DMS153 (cell line): ENCODE measurements around the gene RNU6-9.

Source experiments
- DNase-seq: peaks from one replicate; lab custom pipeline; 2025; lab: John Stamatoyannopoulos, UW

RNU6-9 gene

DNA sequence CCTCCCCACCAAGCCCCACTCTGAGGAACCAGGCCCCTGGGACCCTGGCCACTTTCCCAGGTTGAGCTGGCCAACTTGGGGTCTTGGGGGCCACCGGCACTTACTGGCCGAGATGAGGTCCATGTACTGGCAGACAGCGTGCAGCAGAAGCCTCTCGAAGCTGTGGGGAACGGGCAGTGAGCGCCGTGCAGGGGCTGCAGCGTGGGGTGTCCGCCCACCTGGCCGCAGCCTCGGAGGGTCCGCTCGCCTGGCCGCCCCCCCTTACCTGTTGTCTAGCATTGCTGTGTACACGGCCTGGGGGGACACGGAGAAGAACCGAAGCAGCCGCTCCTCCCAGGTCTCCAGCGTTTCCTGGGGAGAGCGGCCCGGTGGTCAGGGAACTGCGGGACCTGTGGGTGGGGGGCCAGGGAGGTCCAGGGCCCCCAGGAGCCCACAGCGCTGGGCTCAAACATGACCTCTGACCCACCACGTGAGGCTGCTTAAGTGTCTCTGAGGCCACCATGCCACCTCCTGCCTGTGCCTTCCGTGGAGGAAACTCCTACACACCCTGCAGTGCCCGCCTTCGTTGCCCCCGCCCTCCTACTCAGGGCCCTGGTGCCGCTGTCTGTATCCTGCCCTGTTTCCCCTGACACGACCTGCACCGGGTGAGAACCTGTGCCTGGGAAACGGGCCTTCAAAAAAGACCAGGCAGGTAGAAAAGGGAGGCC lies 6.2 kb downstream of the RNU6-9 start:
- DNase-seq, result no peak

DNA sequence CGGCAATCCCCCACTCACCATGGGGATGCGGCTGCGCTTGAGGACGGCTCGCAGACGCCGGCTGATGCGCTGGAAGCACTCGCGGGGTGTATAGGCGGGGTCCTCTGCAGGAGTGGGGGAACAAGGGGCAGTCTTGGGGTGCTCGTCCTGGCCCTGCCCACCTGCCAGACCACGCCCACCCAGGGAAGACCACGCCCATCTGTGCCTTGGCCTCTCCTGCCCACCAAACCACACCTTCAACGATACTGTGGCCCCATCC lies 6.7 kb downstream of the RNU6-9 start:
- no peak for DNase-seq

DNA sequence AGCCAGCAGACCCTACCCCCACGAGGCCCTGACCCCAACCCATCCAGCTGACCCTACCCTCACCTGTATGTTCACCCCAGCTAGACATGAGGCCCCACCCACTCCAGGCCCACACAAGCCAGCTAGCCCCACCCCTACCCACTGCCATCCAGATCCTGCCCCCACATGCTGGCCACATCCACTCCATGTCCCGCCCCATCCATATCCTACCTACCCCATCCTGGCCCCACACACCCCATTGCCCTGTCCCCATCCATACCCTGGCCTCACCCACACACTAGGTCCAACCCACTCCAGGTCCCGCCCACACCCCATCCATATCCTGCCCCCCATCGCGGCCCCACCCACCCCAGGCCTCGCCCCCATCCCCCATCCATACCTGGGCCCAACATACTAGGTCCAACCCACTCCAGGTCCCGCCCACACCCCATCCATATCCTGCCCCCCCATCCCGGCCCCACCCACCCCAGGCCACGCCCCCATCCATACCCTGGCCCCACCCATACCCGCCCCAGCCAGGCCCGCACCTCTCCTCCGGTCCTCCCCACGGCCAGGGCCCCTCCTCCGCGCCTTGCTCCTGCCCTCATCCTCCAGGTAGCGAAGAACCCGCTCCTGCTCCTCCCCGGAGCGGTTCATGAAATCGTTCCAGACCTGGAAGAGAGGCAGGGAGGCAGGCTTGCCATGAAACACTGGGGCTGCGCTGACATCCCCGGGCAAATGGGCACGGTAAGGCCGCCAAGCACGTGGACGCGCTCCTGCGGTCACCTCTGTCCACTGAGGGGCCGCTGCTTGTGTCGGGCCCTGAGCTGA lies 7.2 kb downstream of the RNU6-9 start:
- no peak for DNase-seq

DNA sequence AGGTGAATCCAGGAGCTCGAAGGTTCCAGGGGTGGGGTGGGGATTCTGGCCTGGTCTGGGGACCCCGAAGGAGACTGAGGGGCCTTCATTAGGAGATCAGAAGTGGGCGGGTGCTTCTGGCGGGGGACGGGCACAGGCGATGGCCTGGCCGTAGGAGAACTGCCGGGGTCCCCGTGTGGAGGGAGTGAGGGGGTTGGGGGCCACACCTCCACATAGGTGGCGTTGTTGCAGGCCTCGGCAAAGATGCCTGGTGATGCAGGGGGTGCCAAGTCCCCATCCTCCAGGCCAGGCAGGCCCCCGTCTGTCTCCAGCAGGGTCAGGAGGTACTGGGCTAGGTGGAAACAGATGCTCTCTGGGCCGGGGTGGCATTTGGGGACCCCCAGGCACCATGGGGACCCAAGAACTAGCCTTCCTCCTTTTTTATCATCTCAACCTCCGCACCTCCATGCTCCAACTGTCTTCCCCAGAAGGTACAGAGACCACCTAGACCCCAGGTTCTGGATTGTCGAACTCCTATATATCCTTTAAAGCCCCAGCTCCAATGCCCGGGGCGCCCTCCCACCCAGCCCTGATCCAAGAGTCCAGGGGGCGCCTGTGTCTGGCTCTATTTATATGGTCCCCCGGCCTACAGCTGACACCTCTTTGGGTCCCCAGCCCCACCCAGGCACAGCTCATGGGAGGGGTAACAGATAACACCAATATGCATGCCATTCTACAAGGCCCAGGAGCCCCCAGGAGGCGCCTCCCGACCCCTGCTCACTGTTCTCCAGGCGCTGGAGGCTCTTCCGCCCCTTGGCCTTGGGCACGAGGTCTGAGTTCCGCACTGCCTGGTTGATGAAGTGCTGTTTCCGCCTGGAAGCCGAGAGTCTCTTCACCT lies 8.2 kb downstream of the RNU6-9 start:
- no peak for DNase-seq

DNA sequence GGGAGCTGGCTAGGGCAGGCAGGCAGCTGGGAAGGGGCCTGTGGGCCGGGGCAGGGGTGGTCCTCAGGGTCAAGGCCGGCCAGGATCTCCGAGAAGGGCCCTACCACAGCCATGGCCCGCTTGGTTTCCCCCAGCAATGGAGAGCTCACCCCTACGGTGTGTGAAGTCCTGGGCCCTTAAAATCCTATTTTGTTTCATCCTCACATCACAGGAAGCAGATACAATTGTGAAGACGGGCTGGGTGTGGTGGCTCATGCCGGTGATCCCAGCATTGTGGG lies 8.7 kb downstream of the RNU6-9 start:
- no peak for DNase-seq

DNA sequence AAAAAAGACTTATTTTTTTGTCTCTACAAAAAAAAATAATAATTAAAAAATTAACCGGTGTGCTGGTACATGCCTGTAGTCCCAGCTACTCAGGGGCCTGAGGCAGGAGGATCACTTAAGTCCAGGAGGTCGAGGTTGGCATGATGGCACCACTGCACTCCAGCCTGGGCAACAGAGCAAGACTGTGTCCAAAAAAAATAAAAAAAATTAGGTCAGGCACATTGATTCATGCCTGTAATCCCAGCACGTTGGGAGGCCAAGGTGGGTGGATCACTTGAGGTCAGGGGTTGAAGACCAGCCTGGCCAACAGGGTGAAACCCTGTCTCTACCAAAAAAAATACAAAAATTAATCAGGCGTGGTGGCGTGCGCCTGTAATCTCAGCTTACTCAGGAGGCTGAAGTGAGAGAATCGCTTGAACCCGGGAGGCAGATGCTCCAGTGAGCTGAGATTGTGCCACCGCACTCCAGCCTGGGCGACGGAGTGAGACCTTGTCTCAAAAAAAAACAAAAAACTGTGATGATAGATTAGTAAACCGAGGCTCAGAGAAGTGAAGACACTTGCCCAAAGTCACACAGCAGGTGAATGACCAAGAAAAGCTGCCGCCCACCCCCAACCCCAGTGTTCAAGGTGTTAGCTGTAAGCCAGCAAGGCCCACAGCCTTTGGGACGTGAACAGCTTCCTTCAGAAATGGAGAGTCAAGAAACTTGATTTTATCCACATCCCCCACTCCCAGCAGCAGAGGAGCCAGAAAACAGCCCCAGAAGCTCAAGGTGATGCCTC lies 9.4 kb downstream of the RNU6-9 start:
- DNase-seq, result no peak

DNA sequence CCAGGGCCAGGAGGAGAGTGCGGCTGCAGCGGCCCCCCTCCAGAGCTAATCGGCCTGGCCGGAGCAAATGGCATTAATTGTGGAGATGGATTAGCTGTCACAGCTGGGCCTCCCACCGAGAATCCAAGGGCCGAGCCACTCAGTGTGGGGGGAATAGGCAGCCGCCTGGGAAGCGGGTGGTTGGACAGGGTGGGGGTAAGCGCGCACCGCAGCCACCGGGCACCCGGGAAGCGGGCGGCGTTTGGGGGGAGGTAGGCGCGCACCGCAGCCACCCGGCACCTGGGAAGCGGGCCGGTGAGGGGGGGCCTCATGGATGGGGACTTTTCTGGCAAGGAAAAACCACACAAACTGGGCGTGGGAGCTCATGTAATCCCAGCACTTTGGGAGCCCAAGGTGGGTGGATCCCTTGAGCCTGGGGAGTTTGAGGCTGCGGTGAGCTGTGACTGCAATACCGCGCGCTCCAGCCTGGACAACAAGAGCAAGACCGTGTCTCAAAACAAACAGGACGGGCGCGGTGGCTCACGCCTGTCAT lies 10.0 kb downstream of the RNU6-9 start:
- no peak for DNase-seq

DNA sequence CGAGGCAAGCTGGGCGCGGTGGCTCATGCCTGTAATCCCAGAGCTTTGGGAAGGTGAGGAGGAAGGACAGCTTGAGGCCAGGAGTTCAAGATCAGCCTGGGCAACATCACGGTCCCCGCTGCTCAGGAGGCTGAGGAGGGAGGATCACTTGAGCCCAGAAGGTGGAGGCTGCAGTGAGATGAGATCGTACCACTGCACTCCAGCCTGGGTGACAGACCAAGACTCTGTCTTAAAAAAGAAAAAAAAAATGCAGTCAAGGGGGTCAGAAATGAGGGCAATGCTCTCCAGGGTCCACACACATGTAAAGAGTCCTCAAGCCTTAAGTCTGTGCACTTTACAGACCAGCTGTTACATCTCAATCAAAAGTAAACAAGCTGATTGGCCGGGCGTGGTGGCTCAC lies 11.3 kb downstream of the RNU6-9 start:
- no peak for DNase-seq

DNA sequence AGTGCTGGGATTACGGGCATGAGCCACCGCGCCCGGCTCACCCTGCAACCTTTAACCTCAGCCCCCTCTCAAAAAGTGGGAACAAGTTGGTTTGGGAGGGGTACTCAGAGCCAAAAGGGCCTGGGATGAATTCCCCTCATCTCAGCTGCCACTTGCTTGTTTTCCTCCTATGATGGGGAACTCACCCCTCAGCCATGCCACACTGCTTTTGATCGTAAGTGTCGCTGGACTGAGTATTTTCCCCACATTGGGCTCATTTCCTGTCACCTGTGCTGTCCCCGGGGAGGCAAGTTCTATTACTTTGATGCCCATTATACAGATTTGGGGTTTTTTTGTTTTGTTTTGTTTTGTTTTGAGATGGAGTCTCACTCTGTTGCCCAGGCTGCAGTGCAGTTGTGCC lies 13.2 kb downstream of the RNU6-9 start:
- no peak for DNase-seq

DNA sequence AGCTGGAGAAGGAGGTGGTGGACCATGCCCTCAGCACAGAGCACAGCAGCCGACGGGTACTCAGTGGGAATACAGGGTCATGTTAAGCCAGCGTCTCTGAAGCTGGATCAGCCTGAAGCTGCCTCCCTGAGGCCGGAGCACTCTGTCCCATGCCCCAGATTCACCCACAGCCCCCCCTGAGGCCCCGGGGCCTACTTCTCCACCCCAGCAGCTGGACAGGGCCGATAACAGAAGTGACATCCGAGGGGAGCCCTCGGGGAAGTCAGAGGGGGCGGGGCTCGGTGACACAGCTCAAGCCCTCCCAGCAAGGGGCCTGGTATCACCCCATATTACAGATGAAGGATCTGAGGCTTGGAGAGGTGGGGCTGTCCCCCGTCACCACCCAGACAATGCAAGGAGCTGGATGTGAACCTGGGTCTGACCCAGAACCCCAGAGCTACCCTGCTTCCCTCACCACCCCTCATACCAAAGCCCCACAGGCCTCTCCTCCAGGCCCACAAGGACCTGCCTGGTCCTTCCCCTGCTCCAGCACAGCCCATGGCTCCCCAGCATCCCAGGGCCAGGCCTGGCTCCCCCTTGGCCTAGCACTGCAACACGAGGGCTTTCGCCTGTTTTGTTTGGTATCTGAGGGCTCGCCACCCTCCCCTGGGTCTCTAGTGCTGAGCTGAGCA lies 14.0 kb downstream of the RNU6-9 start:
- DNase-seq, result no peak

DNA sequence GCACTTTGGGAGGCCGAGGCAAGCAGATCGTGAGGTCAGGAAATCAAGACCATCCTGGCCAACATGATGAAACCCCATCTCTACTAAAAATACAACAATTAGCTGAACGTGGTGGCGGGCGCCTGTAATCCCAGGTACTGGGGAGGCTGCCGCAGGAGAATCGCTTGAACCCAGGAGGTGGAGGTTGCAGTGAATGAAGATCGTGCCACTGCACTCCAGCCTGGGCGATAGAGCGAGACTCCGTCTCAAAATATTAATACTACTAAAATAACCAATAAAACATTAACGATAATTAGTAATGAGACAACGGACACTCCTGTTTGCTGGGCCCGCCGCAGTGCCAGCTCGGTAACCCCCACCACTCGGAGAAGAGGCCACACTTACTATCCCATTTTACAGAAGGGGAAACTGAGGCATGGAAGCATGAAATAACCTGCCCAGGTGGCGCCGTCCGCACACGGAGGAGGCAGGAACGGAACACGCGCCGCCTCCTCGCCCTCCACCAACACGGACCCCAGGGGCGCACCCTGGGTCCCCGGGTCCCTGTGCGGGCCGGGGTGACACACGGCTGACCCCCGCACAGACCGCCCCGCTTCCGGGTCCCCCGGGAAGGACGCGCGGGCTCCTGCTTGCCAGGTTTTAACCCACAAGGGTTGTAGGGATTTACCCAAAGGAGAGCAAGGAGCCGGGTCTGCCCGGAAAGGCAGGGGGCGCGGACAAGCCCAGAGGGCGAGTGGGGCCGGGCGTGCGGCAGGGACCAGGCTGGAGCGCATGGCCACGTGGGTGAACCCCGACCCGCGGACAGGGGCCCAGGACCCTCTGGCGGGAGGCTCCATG lies 18.1 kb downstream of the RNU6-9 start:
- no peak for DNase-seq

DNA sequence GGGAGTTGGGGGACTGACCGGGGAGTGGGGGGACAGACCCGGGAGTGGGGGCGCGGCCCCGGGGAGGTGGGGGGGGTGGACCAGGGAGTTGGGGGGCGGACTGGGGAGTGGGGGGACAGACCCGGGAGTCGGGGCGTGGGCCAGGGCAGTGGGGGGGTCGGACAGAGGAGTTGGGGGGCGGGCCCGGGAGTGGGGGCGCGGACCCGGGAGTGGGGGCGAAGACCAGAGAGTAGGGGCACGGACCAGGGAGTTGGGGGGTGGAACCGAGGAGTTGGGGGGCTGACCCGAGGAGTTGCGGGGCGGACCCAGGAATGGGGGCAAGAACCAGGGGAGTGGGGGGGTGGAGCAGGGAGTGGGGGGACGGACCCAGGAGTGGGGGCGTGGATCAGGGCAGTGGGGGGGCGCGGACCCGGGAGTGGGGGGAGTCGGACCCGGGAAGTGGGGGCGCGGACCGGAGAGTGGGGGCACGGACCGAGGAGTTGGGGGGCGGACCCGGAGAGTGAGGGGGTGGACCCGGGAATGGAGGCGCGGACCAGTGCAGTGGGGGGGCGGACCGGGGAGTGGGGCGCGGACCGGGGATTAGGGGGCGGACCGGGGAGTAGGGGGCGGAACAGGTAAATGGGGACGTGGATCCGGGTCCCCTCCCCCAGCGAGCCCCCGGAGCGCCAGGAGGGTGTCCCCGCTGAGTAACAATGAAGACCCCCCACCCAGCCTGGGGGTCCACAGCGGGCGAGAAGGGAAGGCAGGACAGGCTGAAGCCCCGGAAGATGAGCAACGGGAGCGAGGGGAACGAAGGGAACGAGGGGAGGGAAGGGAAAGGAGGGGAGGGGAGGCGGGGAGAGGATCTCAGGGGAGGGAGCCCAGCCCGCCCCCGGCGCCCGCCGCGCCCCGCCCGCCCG lies 19.1 kb downstream of the RNU6-9 start:
- no peak for DNase-seq

DNA sequence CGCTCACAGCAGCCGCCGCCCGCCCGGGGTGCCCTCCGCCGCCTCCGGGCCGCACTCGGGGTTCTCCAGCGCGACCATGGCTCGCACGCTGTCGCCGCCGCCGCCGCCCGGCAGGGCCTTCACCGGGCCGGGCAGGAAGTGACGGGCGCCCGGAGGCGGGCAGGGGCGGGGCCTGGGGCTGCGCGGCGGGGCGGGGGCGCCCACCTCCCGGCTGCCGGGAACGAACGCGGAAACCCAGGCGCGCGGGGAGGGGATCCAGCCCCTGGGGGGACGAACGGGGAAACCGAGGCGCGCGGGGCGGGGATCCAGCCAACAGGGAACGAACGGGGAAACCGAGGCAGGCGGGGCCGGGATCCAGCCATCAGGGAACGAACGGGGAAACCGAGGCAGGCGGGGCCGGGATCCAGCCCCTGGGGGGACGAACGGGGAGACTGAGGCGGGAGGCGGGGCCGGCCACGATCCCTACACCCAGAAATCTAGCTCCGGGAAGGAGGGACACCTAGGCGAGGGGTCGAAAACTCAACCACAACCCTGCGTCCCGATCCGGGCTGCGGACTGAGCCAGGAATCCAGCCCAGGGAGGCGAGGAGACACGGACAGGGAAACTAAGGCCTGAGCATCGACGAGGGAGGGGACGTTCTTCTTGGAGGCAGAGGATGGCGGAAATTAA lies 19.9 kb downstream of the RNU6-9 start, which contains the start of gene R3HDM4:
R3HDM4 (minus strand) TSS at position 140 of the 669 bp plus-strand sequence; CDS start at position 78, 62 bp downstream.
- no peak for DNase-seq

DNA sequence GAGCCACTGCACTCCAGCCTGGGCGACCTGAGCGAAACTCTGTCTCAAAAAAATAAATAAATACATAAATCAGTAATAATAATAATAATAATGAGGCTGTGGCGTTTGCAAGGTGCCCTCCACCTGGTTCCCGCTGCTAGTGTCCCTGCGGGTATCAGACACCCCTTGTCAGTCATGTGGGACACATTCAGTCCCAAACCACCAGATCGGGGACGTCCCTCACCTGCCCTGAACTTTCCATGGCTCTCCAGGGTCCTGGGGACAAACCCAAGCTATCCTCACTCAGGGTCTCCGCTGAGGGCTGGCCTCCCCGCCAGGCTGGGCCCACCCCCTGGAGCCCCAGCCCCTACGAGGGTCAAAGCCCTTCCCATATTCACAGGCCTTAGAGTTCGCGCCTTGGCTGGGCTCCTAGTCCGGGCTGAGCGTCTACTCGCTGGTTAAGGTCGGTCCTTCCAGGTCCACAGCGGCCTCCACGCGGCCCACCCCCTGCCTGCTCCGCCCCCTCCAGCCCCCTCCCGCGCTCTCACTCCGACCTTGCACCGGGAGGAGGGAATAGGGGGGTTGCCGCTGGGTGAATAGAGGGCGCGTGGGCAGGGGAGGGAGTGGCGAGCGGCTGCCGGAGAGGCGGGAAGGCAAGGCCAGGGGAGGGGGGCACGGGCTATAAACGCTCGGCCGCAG lies 23.5 kb downstream of the RNU6-9 start:
- no peak for DNase-seq

DNA sequence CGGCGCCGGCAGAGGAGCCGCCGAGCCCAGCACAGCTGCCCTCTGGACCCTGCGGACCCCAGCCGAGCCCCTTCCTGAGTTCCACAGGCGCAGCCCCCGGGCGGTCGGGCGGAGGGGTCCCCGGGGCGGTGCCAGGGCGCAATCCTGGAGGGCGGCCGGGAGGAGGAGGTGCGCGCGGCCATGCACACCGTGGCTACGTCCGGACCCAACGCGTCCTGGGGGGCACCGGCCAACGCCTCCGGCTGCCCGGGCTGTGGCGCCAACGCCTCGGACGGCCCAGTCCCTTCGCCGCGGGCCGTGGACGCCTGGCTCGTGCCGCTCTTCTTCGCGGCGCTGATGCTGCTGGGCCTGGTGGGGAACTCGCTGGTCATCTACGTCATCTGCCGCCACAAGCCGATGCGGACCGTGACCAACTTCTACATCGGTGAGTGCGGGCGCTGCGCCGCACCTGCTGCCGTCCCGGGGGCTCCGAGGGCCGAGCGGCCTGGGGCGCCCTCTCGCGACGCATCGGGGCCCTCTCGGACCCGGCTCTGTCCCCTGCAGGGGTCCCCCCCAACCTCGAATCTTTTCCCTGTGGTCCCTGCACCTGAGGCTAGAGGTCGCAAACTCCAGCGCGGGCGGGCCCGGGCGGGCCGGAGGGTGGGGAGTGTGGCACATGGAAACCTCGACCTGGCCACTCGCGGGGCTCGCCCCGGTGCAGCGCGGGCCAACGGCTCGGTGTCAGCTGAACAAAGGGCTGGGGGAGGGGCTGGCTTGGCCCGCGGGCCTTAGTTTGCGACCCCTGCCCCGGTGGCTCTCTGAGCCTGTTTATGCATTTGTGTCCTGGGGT lies 24.3 kb downstream of the RNU6-9 start, which contains the start of gene KISS1R:
KISS1R (plus strand) TSS at position 11 of the 829 bp plus-strand sequence; CDS start at position 181, 170 bp downstream.
- no peak for DNase-seq

DNA sequence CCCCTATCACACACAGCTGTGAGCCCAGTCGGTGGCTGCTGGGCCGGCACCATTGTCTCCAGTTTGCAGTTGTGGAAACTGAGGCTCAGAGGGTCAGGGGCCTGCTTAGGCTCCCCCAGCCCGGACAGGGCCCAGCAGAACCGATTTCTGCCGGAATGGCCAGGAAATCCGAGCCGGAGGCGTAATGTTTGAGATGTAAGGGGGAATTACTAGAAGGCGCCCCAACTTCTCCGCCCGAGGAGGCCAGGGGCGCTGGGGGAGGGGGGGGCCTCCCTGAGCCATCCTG lies 24.8 kb downstream of the RNU6-9 start:
- no peak for DNase-seq

DNA sequence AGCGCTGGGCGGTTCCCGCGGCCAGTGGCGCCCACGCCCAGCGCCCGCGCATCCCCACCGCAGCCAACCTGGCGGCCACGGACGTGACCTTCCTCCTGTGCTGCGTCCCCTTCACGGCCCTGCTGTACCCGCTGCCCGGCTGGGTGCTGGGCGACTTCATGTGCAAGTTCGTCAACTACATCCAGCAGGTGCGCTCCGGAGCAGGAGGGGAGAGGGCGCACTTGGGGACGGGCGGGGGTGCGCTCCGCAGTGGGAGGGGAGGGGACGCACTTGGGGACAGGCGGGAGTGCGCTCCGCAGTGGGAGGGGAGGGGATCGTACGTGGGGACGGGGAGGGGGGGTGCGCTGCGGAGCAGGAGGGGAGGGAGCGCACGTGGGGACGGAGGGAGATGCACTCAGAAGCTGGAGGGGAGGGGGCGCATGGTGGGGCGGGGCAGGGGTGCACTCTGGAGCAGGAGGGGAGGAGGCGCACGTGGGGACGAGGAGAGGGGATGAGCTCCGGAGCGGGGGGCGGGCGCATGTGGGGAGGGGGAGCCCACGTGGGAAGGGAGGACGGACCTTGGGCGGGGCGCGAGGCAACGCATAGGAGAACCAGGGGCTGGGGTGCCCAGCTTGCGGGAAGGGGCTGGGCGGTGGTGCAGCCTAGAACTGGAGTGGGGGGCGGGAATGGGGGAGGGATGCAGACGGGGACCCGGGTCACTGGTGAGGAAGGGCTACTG lies 25.4 kb downstream of the RNU6-9 start:
- DNase-seq, result no peak
